Measurements from ENCODE around the gene CPNE6. TPM values are rescaled to one million over a fixed set of nuclear protein-coding genes. Genes with fewer than 3 reads are reported as not detected.

CPNE6 gene
- total and polyA plus RNA-seq, 8 donors: 0.07 TPM; not detected in 7

DNA sequence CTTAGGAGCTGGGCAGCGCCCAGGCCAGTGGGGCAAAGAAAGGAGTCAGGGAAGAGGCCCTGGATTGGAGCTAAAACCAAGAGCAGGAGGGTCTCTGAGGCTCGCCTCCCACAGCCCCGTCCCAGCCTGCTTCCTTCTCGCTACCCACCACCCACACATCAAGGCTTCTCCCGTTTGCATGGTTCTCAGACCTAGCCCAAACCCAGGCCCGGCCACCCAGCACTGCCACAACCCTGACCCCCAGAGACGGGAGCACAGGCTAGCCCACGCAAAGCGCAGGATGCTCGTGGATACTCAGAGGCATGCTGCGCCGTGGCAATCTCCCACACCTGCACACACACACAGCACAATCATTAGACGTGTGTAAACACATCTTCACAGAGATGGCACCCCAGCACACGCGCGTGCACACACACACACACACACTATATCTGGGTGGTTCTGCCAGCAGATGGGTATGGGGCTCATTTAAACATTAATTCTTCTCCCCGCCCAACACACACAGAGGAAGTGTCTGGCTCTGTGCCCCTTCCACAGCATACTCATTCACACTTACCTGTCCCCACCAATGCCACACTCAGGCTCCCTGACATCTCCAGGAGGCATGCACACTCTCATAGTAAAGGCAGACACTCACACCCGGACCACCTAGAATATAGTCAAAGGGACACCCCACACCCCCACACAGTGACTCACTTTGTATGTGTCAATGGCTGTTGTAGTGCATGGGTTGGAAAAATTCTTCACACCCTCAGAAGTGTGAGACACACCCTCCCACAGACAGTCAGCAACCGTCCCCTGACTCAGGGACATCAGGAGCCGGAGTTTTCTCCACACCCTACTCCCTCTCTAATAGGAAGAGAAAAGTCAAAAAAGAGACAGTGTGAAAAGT lies 18.5 kb upstream of the CPNE6 start:
- TF ChIP-seq, protein P1, sequence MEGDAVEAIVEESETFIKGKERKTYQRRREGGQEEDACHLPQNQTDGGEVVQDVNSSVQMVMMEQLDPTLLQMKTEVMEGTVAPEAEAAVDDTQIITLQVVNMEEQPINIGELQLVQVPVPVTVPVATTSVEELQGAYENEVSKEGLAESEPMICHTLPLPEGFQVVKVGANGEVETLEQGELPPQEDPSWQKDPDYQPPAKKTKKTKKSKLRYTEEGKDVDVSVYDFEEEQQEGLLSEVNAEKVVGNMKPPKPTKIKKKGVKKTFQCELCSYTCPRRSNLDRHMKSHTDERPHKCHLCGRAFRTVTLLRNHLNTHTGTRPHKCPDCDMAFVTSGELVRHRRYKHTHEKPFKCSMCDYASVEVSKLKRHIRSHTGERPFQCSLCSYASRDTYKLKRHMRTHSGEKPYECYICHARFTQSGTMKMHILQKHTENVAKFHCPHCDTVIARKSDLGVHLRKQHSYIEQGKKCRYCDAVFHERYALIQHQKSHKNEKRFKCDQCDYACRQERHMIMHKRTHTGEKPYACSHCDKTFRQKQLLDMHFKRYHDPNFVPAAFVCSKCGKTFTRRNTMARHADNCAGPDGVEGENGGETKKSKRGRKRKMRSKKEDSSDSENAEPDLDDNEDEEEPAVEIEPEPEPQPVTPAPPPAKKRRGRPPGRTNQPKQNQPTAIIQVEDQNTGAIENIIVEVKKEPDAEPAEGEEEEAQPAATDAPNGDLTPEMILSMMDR (IDR thresholded peaks at IDR 0.05): no peak
- no peak overlapping the region for H3K27ac ChIP-seq
- peak overlapping the region in 2 of 4 donors; percentile 53 to 70 for H3K4me3 ChIP-seq
- FAIRE-seq: no peak
- peak in 1 of 6 donors; percentile 52 for DNase-seq
- WGBS, 2 donors: 57 to 61% methylated on average over 20 of the region's 20 CpGs
- intact Hi-C loops (cut with DNase I): no loop called here
- no peaks in the 10 kb centered on the region for H3K9me3 ChIP-seq
- no peak for ATAC-seq
- no peaks in the 10 kb centered on the region for H3K36me3 ChIP-seq
- H3K27me3 ChIP-seq: no peaks in the 10 kb centered on the region
- H3K4me1 ChIP-seq: peaks cover 0 to 6% (median 0%) of the 10 kb centered on the region in 3 donors

DNA sequence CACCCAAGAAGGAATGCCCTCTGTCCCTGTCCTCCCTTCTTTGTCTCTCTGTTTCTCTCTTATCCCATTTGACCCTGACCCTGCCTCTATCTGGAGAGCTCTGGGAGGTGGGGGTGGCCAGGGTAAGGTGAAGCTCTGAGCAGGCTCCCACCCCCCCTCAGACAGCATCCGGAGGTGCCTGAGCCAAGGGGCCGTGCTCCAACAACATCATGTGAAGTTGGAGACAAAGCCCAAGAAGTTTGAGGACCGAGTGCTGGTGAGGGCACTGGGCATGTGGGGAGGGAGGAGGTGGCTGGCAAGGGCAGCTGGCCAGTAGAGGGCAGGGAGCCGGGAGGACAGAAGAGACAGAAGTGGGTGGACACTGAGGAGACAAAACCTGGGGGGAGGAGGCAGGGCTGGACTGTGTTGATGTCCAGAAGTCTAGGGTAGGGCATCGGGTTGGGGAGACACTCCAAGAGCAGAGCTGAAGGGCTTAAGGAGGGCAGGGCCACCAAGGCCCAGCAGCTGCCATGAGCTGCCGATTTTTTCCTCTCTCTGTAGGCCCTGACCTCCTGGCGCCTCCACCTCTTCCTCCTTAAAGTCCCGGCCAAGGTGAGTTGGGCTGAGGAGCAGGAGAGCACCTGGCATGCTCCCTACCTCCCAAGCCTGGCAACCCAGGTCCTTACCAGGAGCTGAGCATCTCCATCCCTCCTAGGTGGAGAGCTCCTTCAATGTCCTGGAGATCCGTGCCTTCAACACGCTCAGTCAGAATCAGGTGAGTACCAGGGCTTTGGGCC lies 17.6 kb upstream of the CPNE6 start:
- no peaks in the 10 kb centered on the region for H3K9me3 ChIP-seq
- DNase-seq (peak in 1 of 6 donors; percentile 13), ATAC-seq (no peak), FAIRE-seq (no peak)
- H3K27ac ChIP-seq: no peak overlapping the region
- H3K4me1 ChIP-seq: peaks cover 0 to 9% (median 0%) of the 10 kb centered on the region in 3 donors
- no peak overlapping the region for H3K4me3 ChIP-seq
- intact Hi-C loops (cut with DNase I): no loop called here
- H3K36me3 ChIP-seq: no peaks in the 10 kb centered on the region
- 74 to 84% methylated on average over 9 to 10 of the region's 10 CpGs for WGBS, 2 donors
- no peaks in the 10 kb centered on the region for H3K27me3 ChIP-seq
- TF ChIP-seq, protein P1 (IDR thresholded peaks at IDR 0.05): no peak

DNA sequence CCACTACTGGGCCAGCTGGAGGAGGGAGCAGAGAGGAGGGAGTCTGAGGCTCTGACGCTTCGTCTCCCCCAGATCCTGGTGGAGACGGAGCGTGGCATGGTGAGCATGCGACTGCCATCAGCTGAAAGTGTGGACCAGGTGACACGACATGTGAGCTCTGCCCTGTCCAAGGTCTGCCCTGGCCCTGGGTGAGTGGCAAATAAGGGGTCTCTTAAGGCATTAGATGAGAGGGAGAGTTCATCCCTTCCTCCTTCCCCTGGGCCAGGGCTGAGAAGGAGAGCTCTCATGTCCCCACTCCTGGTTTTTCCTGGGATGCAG lies 17.1 kb upstream of the CPNE6 start:
- ATAC-seq: no peak
- Histone ChIP-seq H3K9me3 (no peaks in the 10 kb centered on the region), H3K27ac (no peak overlapping the region), H3K4me3 (no peak overlapping the region), H3K4me1 (peaks cover 0 to 9% (median 0%) of the 10 kb centered on the region in 3 donors), H3K36me3 (no peaks in the 10 kb centered on the region), H3K27me3 (no peaks in the 10 kb centered on the region)
- DNase-seq: no peak
- intact Hi-C loops (cut with DNase I): no loop called here
- FAIRE-seq: no peak
- TF ChIP-seq, protein P1 (IDR thresholded peaks at IDR 0.05): no peak
- 82% methylated on average over 6 of the region's 6 CpGs for WGBS, 2 donors

DNA sequence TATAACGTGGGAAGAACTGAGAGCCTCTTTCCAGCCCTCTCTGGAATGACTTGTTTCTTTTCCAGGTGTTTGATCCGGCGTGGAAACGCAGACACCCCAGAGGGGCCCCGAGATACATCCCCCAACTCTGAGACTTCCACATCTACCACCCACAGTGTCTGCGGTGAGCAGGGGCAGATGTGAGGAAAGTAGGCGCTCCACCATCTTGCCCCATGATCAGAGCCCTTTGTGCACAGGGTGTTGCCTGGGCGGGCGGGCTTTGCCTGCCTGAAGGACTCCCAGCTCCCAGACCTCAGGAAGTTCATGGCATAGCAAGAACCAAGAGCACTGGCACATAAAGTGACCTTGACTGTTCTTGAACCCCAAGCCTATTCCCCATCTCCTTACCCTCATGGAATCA lies 16.7 kb upstream of the CPNE6 start:
- no peak overlapping the region for H3K27ac ChIP-seq
- WGBS, 2 donors: 87 to 94% methylated on average over 9 of the region's 9 CpGs
- intact Hi-C loops (cut with DNase I): loop anchor here in 2 of 3 donors (5.0 kb wide), 1 partner anchor 38 kb away; the partner anchor contains the start of gene PCK2 (in 2 of the 2)
- FAIRE-seq: no peak
- peaks cover 0 to 9% (median 0%) of the 10 kb centered on the region in 3 donors for H3K4me1 ChIP-seq
- TF ChIP-seq, protein P1 (IDR thresholded peaks at IDR 0.05): no peak
- ATAC-seq: no peak
- no peak overlapping the region for H3K4me3 ChIP-seq
- H3K36me3 ChIP-seq: no peaks in the 10 kb centered on the region
- no peaks in the 10 kb centered on the region for H3K9me3 ChIP-seq
- no peaks in the 10 kb centered on the region for H3K27me3 ChIP-seq
- DNase-seq: no peak

Measured in pancreas (tissue), 10 donors.